AG09319 (cell line): ENCODE results near the gene KCNE4.

Source experiments
- DNase-seq: peaks from one replicate; pipeline ENCODE4 v3.0.0-alpha.2; 2010; ENCODE audit warnings: low read depth; ENCODE audit errors: extremely low read depth
- CTCF ChIP-seq: IDR thresholded peaks from 2 replicates; pipeline ENCODE4 v1.5.1; 2011; ENCODE audit warnings: low read depth, mild to moderate bottlenecking, inconsistent platforms, low read length, moderate library complexity

KCNE4 gene

GRCh38 chr2:223046470-223047040 lies 5.4 kb upstream of the KCNE4 start:
- no peak for TF ChIP-seq CTCF
- DNase-seq = no peak

GRCh38 chr2:223047260-223047761 lies 4.7 kb upstream of the KCNE4 start:
- no peak for TF ChIP-seq CTCF
- no peak for DNase-seq

GRCh38 chr2:223048519-223048918 lies 3.5 kb upstream of the KCNE4 start:
- no peak for TF ChIP-seq CTCF
- DNase-seq = no peak

GRCh38 chr2:223049356-223049755 lies 2.6 kb upstream of the KCNE4 start:
- no peak for TF ChIP-seq CTCF
- DNase-seq = no peak

- no peak for DNase-seq
- TF ChIP-seq CTCF = no peak
Measured at GRCh38 chr2:223050188-223050587, 1.8 kb upstream of the KCNE4 start.

- DNase-seq = no peak
- no peak for TF ChIP-seq CTCF
Measured at GRCh38 chr2:223050900-223051504, 988 bp upstream of the KCNE4 start.

GRCh38 chr2:223052548-223053483 lies 826 bp downstream of the KCNE4 start:
- TF ChIP-seq CTCF = peak; percentile 10
- DNase-seq = no peak
